CD4-positive, alpha-beta T cell (primary cell): ENCODE measurements around the gene TBXT. TPM values are rescaled to one million over a fixed set of nuclear protein-coding genes. Genes with fewer than 3 reads are reported as not detected.

Source experiments
- ATAC-seq: fragments of 200-7000 bp; cut with Tn5 transposase; one replicate; pipeline ENCODE4 v1.10.0; 2022; ENCODE audit warnings: mild to moderate bottlenecking; ENCODE audit not compliant: poor library complexity
- CTCF ChIA-PET: fragments of 350-600 bp; sonication (Branson Sonifier 250); formaldehyde crosslinking; loops from one replicate; lab custom pipeline; 2021; ENCODE audit warnings: antibody characterized with exemption, inconsistent platforms; lab: Charles Lee
- POLR2A ChIA-PET: fragments of 350-600 bp; sonication (Branson Sonifier 250); formaldehyde crosslinking; loops from one replicate; lab custom pipeline; 2021; ENCODE audit warnings: antibody characterized with exemption, inconsistent platforms; lab: Charles Lee
- DNase-seq, 14 experiments: peaks; one replicate each; pipeline ENCODE4 v3.0.0-alpha.2; 2013 to 2020; ENCODE audit warnings: mixed read lengths in 2 of 14
- H3K27ac ChIP-seq, 2 donors: one replicate each; pipeline versions ENCODE4 v1.5.1 to v1.7.0; 2013; ENCODE audit warnings: low read length in 2 of 2, low read depth in 1 of 2, mild to moderate bottlenecking in 1 of 2
- H3K27me3 ChIP-seq, 2 experiments: 1 replicate in 1 of 2; 2 replicates in 1 of 2; pipeline versions ENCODE4 v1.6.1 to v1.7.0; 2013; ENCODE audit warnings: low read length in 2 of 2, control low read depth in 1 of 2, mild to moderate bottlenecking in 1 of 2, moderate library complexity in 1 of 2; ENCODE audit not compliant: insufficient read depth in 2 of 2, control insufficient read depth in 1 of 2
- H3K36me3 ChIP-seq: one replicate; pipeline ENCODE4 v1.6.1; 2013; ENCODE audit warnings: low read length, control low read depth; ENCODE audit not compliant: insufficient read depth
- H3K4me1 ChIP-seq: one replicate; pipeline ENCODE4 v1.6.1; 2013; ENCODE audit warnings: low read length, control low read depth; ENCODE audit not compliant: insufficient read depth
- H3K4me3 ChIP-seq: one replicate; pipeline ENCODE4 v1.5.1; 2013; ENCODE audit warnings: mild to moderate bottlenecking, low read length, moderate library complexity
- H3K9me3 ChIP-seq, 2 experiments: 1 replicate in 1 of 2; 2 replicates in 1 of 2; pipeline versions ENCODE4 v1.6.1 to v1.7.0; 2013; ENCODE audit warnings: low read length in 2 of 2, mild to moderate bottlenecking in 2 of 2, control low read depth in 1 of 2, moderate library complexity in 1 of 2; ENCODE audit not compliant: control insufficient read depth in 1 of 2, insufficient read depth in 1 of 2
- H3K27ac Mint-ChIP-seq: one replicate; pipeline ENCODE4 v1.8.0; 2020; ENCODE audit warnings: mixed read lengths
- H3K27me3 Mint-ChIP-seq: one replicate; pipeline ENCODE4 v1.8.0; 2021; ENCODE audit warnings: mixed read lengths
- H3K36me3 Mint-ChIP-seq: one replicate; pipeline ENCODE4 v1.8.0; 2021; ENCODE audit warnings: low read depth, mixed read lengths
- H3K4me1 Mint-ChIP-seq: one replicate; pipeline ENCODE4 v1.8.0; 2021; ENCODE audit warnings: low read depth, mixed read lengths
- H3K4me3 Mint-ChIP-seq: one replicate; pipeline ENCODE4 v1.8.0; 2020; ENCODE audit warnings: mild to moderate bottlenecking, mixed read lengths
- H3K9me3 Mint-ChIP-seq: one replicate; pipeline ENCODE4 v1.8.0; 2020; ENCODE audit warnings: mixed read lengths
- CTCF ChIP-seq: fragments of 200-600 bp; IDR thresholded peaks from one replicate; pipeline ENCODE4 v1.8.0; 2022; ENCODE audit warnings: antibody characterized with exemption, mild to moderate bottlenecking
- intact Hi-C, 2 experiments: fragments of 100-400 bp; cut with DNase I in 1 of 2; cut with micrococcal nuclease in 1 of 2; formaldehyde crosslinking; loops; one replicate each; pipeline versions ENCODE4 v1.15.1 to v1.9.0; 2023 to 2025; cut with DNase I, micrococcal nuclease
- total RNA-seq, 174 experiments: library from RNA in 2 of 174; stranded (reverse) in 2 of 174; gene quantifications; one replicate each; pipeline ENCODE4 v1.2.3 and lab custom pipeline; 2021 to 2026

TBXT gene
- total RNA-seq, 2 experiments from 2014 or later = not detected

- DNase-seq (no peak), ATAC-seq (no peak)
- H3K9me3 ChIP-seq = no peaks in the 10 kb centered on the region
- no peak overlapping the region for H3K4me3 Mint-ChIP-seq
- ChIA-PET POLR2A (no interaction called here), CTCF (no interaction called here)
- H3K4me1 Mint-ChIP-seq = no peaks in the 10 kb centered on the region
- intact Hi-C loops = no loop called here
- no peak overlapping the region for H3K27ac ChIP-seq
- H3K4me3 ChIP-seq = no peak overlapping the region
- H3K9me3 Mint-ChIP-seq = no peaks in the 10 kb centered on the region
- no peaks in the 10 kb centered on the region for H3K36me3 Mint-ChIP-seq
- H3K27ac Mint-ChIP-seq = no peak overlapping the region
- no peaks in the 10 kb centered on the region for H3K36me3 ChIP-seq
- TF ChIP-seq CTCF = no peak
- peaks cover 27% of the 10 kb centered on the region for H3K27me3 Mint-ChIP-seq
- peaks cover 0 to 6% of the 10 kb centered on the region in 2 experiments for H3K27me3 ChIP-seq
- no peaks in the 10 kb centered on the region for H3K4me1 ChIP-seq
These were observed 10.7 kb downstream of the TBXT start for GRCh38 chr6:166156942-166157341.

- H3K36me3 Mint-ChIP-seq = no peaks in the 10 kb centered on the region
- H3K27ac Mint-ChIP-seq = no peak overlapping the region
- ChIA-PET CTCF (no interaction called here), POLR2A (no interaction called here)
- no peaks in the 10 kb centered on the region for H3K4me1 Mint-ChIP-seq
- no peak overlapping the region for H3K4me3 Mint-ChIP-seq
- peaks cover 0 to 6% of the 10 kb centered on the region in 2 experiments for H3K27me3 ChIP-seq
- intact Hi-C loops = no loop called here
- no peak overlapping the region for H3K4me3 ChIP-seq
- peaks cover 14 to 16% of the 10 kb centered on the region in 2 experiments for H3K9me3 ChIP-seq
- H3K27ac ChIP-seq = no peak overlapping the region
- DNase-seq (no peak), ATAC-seq (no peak)
- no peak for TF ChIP-seq CTCF
- peaks cover 6% of the 10 kb centered on the region for H3K27me3 Mint-ChIP-seq
- no peaks in the 10 kb centered on the region for H3K4me1 ChIP-seq
- peaks cover 6% of the 10 kb centered on the region for H3K9me3 Mint-ChIP-seq
- no peaks in the 10 kb centered on the region for H3K36me3 ChIP-seq
These were observed 13.7 kb downstream of the TBXT start for GRCh38 chr6:166153966-166154365.

- Histone ChIP-seq H3K27ac (no peak overlapping the region), H3K4me3 (no peak overlapping the region), H3K36me3 (no peaks in the 10 kb centered on the region), H3K4me1 (no peaks in the 10 kb centered on the region), H3K27me3 (peaks cover 0 to 6% of the 10 kb centered on the region in 2 experiments), H3K9me3 (peaks cover 14 to 25% of the 10 kb centered on the region in 2 experiments)
- H3K27me3 Mint-ChIP-seq = peaks cover 6% of the 10 kb centered on the region
- ATAC-seq = no peak
- no peaks in the 10 kb centered on the region for H3K36me3 Mint-ChIP-seq
- peaks cover 6% of the 10 kb centered on the region for H3K9me3 Mint-ChIP-seq
- CTCF ChIA-PET = interaction anchor here (0.9 kb wide), 1 partner anchor 12 kb away, joined by 3 read pairs; no protein-coding TSS in a partner anchor
- TF ChIP-seq CTCF = no peak
- H3K4me3 Mint-ChIP-seq = no peak overlapping the region
- no peaks in the 10 kb centered on the region for H3K4me1 Mint-ChIP-seq
- DNase-seq = no peak
- no peak overlapping the region for H3K27ac Mint-ChIP-seq
- POLR2A ChIA-PET = no interaction called here
- intact Hi-C loops = no loop called here
These were observed 15.0 kb downstream of the TBXT start for GRCh38 chr6:166152660-166153059.
